Endothelial cell (in vitro differentiated cells): ENCODE data around the gene ANKRD13D. TPM values are rescaled to one million over a fixed set of nuclear protein-coding genes. Genes with fewer than 3 reads are reported as not detected.
A peak's percentile ranks its signal among the peaks of the same experiment; 100 is the strongest.
"Not testable (repeated sequence)": the region's sequence is repeated elsewhere in the genome, so short reads cannot be mapped to it uniquely, and the experiment has no call there.

ENCODE experiments used
- DNase-seq: peaks from one replicate; pipeline ENCODE4 v3.0.0; 2021; ENCODE audit warnings: low spot score
- H3K27ac Mint-ChIP-seq: one replicate; pipeline ENCODE4 v1.8.0; 2021; ENCODE audit warnings: mixed read lengths, inconsistent platforms; ENCODE audit not compliant: unreplicated experiment
- H3K27me3 Mint-ChIP-seq: one replicate; pipeline ENCODE4 v1.8.0; 2021; ENCODE audit warnings: mild to moderate bottlenecking, moderate library complexity, mixed read lengths, inconsistent platforms; ENCODE audit not compliant: unreplicated experiment
- H3K36me3 Mint-ChIP-seq: one replicate; pipeline ENCODE4 v1.8.0; 2021; ENCODE audit warnings: mild to moderate bottlenecking, low read depth, mixed read lengths, inconsistent platforms; ENCODE audit not compliant: unreplicated experiment
- H3K4me1 Mint-ChIP-seq: one replicate; pipeline ENCODE4 v1.8.0; 2021; ENCODE audit warnings: mild to moderate bottlenecking, mixed read lengths, inconsistent platforms; ENCODE audit not compliant: unreplicated experiment
- H3K4me3 Mint-ChIP-seq: one replicate; pipeline ENCODE4 v1.8.0; 2021; ENCODE audit warnings: mild to moderate bottlenecking, mixed read lengths, inconsistent platforms; ENCODE audit not compliant: unreplicated experiment
- H3K9me3 Mint-ChIP-seq: one replicate; pipeline ENCODE4 v1.8.0; 2021; ENCODE audit warnings: mixed read lengths, inconsistent platforms; ENCODE audit not compliant: unreplicated experiment
- total RNA-seq: library from RNA; stranded (reverse); fragmentation: NEBNext Ultra II Directional; extraction: Animal tissue kit (Norgen Biotek cat#: 25700); gene quantifications from one replicate; pipeline ENCODE4 v1.2.1, GENCODE V29; 2021; ENCODE audit not compliant: unreplicated experiment
- TF ChIP-seq, protein P1 (sequence below): fragments of 200-600 bp; sonication (generic); IDR thresholded peaks from one replicate; pipeline ENCODE4 v1.5.0; 2021; ENCODE audit warnings: antibody characterized with exemption; ENCODE audit not compliant: unreplicated experiment

Gene ANKRD13D
- total RNA-seq, 1 donor from 2014 or later = 65.1 TPM

- Mint-ChIP-seq H3K27me3 (peaks cover 10% of the 10 kb centered on the region), H3K36me3 (peaks cover 58% of the 10 kb centered on the region), H3K27ac (peak overlapping the region; percentile 31), H3K4me1 (peaks cover 20% of the 10 kb centered on the region), H3K4me3 (peak overlapping the region; percentile 76), H3K9me3 (no peaks in the 10 kb centered on the region)
- TF ChIP-seq, protein P1, sequence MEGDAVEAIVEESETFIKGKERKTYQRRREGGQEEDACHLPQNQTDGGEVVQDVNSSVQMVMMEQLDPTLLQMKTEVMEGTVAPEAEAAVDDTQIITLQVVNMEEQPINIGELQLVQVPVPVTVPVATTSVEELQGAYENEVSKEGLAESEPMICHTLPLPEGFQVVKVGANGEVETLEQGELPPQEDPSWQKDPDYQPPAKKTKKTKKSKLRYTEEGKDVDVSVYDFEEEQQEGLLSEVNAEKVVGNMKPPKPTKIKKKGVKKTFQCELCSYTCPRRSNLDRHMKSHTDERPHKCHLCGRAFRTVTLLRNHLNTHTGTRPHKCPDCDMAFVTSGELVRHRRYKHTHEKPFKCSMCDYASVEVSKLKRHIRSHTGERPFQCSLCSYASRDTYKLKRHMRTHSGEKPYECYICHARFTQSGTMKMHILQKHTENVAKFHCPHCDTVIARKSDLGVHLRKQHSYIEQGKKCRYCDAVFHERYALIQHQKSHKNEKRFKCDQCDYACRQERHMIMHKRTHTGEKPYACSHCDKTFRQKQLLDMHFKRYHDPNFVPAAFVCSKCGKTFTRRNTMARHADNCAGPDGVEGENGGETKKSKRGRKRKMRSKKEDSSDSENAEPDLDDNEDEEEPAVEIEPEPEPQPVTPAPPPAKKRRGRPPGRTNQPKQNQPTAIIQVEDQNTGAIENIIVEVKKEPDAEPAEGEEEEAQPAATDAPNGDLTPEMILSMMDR = no peak
- DNase-seq = no peak
Measured at GRCh38 chr11:67254798-67255197, 34.3 kb upstream of the ANKRD13D start.

DNA sequence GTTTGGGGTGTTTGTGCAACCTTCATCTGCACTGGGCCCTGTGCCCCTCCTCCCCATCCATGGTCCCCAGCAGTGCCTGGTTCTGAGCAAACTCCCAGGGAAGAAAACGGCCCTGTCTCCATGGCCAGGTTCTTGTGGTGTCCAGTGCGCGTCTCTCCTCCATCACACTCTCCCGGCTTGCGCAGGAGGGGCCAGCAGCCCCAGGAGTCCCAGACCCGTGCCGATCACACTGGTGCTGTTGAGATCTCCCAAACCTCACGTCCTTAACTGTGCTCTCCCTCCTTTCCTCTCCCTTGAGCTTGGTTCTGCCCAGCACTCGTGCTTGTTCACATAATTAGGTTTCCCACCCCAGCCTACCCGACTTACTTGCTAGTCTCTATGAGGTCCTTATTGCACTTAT is 33.8 kb upstream of the ANKRD13D start:
- no peak overlapping the region for H3K27ac Mint-ChIP-seq
- TF ChIP-seq, protein P1 = no peak
- DNase-seq = no peak
- H3K4me3 Mint-ChIP-seq = peak overlapping the region; percentile 83
- no peaks in the 10 kb centered on the region for H3K9me3 Mint-ChIP-seq
- H3K4me1 Mint-ChIP-seq = peaks cover 20% of the 10 kb centered on the region
- peaks cover 56% of the 10 kb centered on the region for H3K36me3 Mint-ChIP-seq
- H3K27me3 Mint-ChIP-seq = peaks cover 10% of the 10 kb centered on the region

DNA sequence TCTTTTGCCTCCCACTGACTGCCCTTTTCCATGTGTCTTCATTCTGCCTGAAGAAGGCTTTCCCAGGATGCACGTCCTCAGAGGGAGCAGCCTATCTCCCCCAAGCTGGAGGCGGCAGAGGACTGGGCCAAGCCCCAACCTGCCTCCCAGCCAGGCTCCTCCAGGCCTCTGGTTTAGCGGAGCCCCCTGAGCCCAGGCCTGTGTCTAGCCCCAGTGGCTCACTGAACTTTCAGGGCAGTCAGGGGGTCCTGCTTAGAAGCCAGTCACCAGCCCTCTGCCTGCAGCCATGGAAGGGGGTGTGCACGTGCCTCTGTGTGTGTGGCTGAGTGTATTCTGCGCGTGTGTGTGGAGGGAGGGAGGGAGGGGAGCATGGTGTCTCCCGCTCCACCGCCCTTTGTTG is 33.2 kb upstream of the ANKRD13D start:
- H3K4me3 Mint-ChIP-seq = peak overlapping the region; percentile 83
- no peaks in the 10 kb centered on the region for H3K9me3 Mint-ChIP-seq
- DNase-seq = no peak
- H3K27me3 Mint-ChIP-seq = peaks cover 7% of the 10 kb centered on the region
- H3K4me1 Mint-ChIP-seq = peaks cover 20% of the 10 kb centered on the region
- no peak overlapping the region for H3K27ac Mint-ChIP-seq
- TF ChIP-seq, protein P1 = no peak
- H3K36me3 Mint-ChIP-seq = peaks cover 55% of the 10 kb centered on the region

DNA sequence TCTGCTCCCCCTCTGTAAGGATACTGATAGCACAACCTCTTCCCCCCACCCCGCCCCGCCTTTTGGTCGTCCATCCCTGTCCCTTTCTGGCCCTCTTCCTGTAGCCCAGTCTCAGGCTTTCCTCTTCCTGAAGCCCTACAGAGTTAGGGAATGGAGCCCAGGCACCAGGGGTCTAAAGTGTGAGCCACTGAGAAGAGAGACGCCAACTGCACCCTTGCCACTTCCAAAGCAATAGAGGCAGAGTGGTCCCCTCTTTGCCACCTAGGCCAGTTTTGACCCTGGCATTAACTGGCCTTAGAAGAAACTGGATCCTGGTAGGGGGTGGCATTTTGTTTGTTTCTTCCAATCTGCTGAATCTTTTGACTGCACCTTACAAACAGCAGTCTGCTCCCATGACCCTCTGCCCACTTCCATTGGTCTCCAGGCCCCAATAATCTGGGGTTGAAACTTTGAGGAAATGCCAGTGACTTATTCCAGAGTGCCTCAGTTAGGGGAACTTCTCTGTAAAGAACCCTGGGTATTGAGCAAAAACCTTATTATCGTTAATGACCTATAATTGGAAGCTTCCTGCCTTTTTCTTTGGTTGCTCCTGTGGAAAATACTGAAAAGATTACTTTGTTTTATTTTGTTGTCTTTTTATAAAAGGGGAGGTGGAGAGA is 32.5 kb upstream of the ANKRD13D start:
- TF ChIP-seq, protein P1 = no peak
- peaks cover 24% of the 10 kb centered on the region for H3K4me1 Mint-ChIP-seq
- H3K36me3 Mint-ChIP-seq = peaks cover 48% of the 10 kb centered on the region
- H3K27ac Mint-ChIP-seq = peak overlapping the region; percentile 67
- DNase-seq = no peak
- H3K27me3 Mint-ChIP-seq = peaks cover 7% of the 10 kb centered on the region
- H3K9me3 Mint-ChIP-seq = no peaks in the 10 kb centered on the region
- peak overlapping the region; percentile 69 for H3K4me3 Mint-ChIP-seq

DNA sequence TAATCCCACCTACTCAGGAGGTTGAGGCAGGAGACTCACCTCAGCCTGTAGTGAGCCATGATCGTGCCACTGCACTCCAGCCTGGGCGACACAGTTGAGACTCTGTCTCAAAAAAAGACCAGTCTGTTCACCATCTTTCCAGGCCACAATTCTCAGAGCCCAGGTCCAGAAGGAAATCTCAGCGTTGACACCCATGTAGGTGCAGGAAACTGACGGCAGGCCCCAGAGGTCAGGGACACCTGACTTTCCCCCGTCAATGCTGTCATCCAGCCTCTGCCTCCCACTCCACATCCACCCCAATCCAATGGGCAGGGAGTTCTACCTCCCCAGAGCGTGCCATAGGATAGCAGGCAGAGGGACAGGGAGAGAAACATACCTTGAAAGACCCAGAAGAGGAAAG is 28.7 kb upstream of the ANKRD13D start:
- peaks cover 23% of the 10 kb centered on the region for H3K4me1 Mint-ChIP-seq

DNA sequence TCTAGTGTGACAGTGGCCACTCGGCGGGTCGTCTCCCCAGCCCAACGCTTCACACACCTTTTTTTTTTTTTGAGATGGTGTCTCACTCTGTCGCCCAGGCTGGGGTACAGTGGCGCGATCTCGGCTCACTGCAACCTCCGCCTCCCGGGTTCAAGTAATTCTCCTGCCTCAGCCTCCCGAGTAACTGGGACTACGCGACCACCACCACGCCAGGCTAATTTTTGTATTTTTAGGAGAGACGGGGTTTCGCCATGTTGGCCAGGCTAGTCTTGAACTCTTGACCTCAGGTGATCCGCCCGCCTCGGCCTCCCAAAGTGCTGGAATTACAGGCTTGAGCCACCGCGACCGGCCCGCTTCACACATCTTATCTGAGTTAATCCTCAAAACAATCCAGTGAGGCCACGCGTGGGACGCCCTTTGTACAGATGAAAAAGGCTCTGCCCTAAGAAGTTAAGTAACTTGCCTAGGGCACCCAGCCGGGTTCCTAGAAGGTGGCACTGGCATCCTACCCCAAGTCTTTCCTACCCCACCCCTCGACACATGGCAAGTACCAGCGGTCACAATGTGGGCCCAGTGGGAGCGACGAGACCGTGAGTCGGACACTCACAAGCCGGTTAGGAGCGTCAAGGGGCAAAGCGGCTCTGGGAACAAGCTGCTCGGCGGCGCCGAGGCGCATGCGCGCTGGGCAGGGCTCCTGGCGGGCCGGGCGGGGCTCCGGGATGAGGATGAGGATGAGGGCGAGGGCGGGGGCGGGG is 28.0 kb upstream of the ANKRD13D start:
- H3K27ac Mint-ChIP-seq, H3K9me3 Mint-ChIP-seq: not testable (repeated sequence)
- Mint-ChIP-seq H3K4me1 (peaks cover 24% of the 10 kb centered on the region), H3K36me3 (peaks cover 21% of the 10 kb centered on the region), H3K4me3 (peak overlapping the region; percentile 42), H3K27me3 (peaks cover 19% of the 10 kb centered on the region)
- DNase-seq = peak; percentile 63

More for the DNA sequence above, 28.7 kb upstream of the ANKRD13D start:
- peaks cover 14% of the 10 kb centered on the region for H3K27me3 Mint-ChIP-seq
- peak overlapping the region; percentile 65 for H3K4me3 Mint-ChIP-seq
- no peak for DNase-seq
- TF ChIP-seq, protein P1 = no peak
- H3K9me3 Mint-ChIP-seq = no peaks in the 10 kb centered on the region
- no peak overlapping the region for H3K27ac Mint-ChIP-seq
- peaks cover 22% of the 10 kb centered on the region for H3K36me3 Mint-ChIP-seq
